ENCODE measurements around the gene MCF2L. TPM values are rescaled to one million over a fixed set of nuclear protein-coding genes. Genes with fewer than 3 reads are reported as not detected.

Gene MCF2L
- total RNA-seq, 4 donors from 2014 or later: 10.2 to 25.4 (median 16.9) TPM

DNA sequence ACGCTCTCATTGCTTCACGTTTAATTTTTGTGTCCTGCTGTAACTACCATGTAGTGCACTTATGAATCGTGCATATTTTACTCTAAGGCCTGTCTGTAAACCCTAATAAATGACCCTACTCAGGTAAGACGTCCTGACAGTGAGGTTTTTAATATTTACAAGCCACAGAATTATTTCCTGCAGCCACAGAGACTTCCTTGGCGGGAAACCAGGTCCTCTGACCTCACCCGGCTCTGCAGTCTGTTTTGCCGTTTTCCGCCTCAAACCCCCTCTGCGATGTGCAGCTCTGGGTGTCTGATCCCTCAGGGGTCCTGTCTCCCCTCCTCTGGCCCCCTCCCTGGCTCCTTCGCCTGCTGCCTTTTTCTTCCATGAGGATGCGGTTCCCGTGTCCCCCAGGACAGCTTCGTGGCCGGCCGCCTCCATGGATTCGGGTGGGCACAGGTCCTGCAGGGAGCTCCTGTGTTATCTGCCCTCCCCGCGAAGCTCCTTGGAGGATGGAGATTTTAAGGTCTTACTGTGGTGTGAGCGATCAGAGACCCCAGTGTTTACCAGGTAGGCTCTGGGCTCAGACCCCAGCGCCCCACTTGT, 66.3 kb downstream of the MCF2L start:
- Histone ChIP-seq H3K27ac (no peak overlapping the region), H3K4me3 (no peak overlapping the region), H3K4me1 (peaks cover 0 to 9% (median 0%) of the 10 kb centered on the region in 3 donors), H3K9me3 (no peaks in the 10 kb centered on the region), H3K36me3 (peaks cover 0 to 6% (median 0%) of the 10 kb centered on the region in 3 donors), H3K27me3 (no peaks in the 10 kb centered on the region)
- TF ChIP-seq POLR2A (IDR thresholded peaks at IDR 0.05): no peak
- TF ChIP-seq, protein P1, sequence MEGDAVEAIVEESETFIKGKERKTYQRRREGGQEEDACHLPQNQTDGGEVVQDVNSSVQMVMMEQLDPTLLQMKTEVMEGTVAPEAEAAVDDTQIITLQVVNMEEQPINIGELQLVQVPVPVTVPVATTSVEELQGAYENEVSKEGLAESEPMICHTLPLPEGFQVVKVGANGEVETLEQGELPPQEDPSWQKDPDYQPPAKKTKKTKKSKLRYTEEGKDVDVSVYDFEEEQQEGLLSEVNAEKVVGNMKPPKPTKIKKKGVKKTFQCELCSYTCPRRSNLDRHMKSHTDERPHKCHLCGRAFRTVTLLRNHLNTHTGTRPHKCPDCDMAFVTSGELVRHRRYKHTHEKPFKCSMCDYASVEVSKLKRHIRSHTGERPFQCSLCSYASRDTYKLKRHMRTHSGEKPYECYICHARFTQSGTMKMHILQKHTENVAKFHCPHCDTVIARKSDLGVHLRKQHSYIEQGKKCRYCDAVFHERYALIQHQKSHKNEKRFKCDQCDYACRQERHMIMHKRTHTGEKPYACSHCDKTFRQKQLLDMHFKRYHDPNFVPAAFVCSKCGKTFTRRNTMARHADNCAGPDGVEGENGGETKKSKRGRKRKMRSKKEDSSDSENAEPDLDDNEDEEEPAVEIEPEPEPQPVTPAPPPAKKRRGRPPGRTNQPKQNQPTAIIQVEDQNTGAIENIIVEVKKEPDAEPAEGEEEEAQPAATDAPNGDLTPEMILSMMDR (IDR thresholded peaks at IDR 0.05): no peak
- DNase-seq: no peak
- WGBS, 2 donors: 44 to 60% methylated on average over 12 to 18 of the region's 20 CpGs
- intact Hi-C loops (cut with DNase I): no loop called here

GRCh38 chr13:113036401-113036800, 67.4 kb downstream of the MCF2L start:
- intact Hi-C loops (cut with DNase I): no loop called here
- peaks cover 0 to 6% (median 0%) of the 10 kb centered on the region in 3 donors for H3K36me3 ChIP-seq

DNA sequence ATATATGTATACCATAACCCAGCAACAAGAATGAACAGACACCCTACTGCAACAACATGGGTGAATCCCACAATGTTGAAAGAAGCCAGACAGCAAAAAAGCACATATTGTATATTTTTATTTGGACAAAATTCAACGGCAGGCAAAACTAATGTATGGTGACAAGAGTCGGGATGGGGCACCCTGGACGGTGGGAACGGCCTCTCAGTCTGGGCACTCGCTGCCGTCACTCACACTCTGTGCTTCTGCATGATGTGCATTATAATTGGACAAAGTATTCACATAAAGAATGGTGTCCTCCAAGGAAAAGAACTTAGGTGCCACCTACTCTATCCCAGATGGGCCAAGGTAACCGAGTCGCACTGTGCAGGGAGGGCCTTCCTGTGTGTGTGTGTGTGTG, 71.0 kb downstream of the MCF2L start:
- Histone ChIP-seq H3K27me3 (no peaks in the 10 kb centered on the region), H3K9me3 (no peaks in the 10 kb centered on the region), H3K27ac (no peak overlapping the region), H3K36me3 (peaks cover 0 to 7% (median 0%) of the 10 kb centered on the region in 3 donors), H3K4me3 (no peak overlapping the region), H3K4me1 (peaks cover 0 to 5% (median 0%) of the 10 kb centered on the region in 3 donors)
- TF ChIP-seq, protein P1 (IDR thresholded peaks at IDR 0.05): no peak
- no peak for TF ChIP-seq POLR2A (IDR thresholded peaks at IDR 0.05)
- intact Hi-C loops (cut with DNase I): no loop called here
- 82 to 88% methylated on average over 8 of the region's 8 CpGs for WGBS, 2 donors
- no peak for DNase-seq

More at GRCh38 chr13:113036401-113036800, 67.4 kb downstream of the MCF2L start:
- H3K27me3 ChIP-seq: no peaks in the 10 kb centered on the region
- H3K4me3 ChIP-seq: no peak overlapping the region
- no peak overlapping the region for H3K27ac ChIP-seq
- TF ChIP-seq, protein P1 (IDR thresholded peaks at IDR 0.05): no peak
- no peak for TF ChIP-seq POLR2A (IDR thresholded peaks at IDR 0.05)
- H3K9me3 ChIP-seq: no peaks in the 10 kb centered on the region
- peaks cover 0 to 9% (median 0%) of the 10 kb centered on the region in 3 donors for H3K4me1 ChIP-seq
- WGBS, 2 donors: 92 to 96% methylated on average over 14 of the region's 14 CpGs
- no peak for DNase-seq

- peaks cover 0 to 14% (median 0%) of the 10 kb centered on the region in 3 donors for H3K36me3 ChIP-seq
- no peak overlapping the region for H3K4me3 ChIP-seq
- no peaks in the 10 kb centered on the region for H3K4me1 ChIP-seq
- DNase-seq: no peak
- no peaks in the 10 kb centered on the region for H3K27me3 ChIP-seq
- no peaks in the 10 kb centered on the region for H3K9me3 ChIP-seq
- no peak for TF ChIP-seq POLR2A (IDR thresholded peaks at IDR 0.05)
- TF ChIP-seq, protein P1 (IDR thresholded peaks at IDR 0.05): no peak
- H3K27ac ChIP-seq: no peak overlapping the region
- intact Hi-C loops (cut with DNase I): no loop called here
- 53 to 81% methylated on average over 3 to 8 of the region's 13 CpGs for WGBS, 2 donors
These were observed 71.7 kb downstream of the MCF2L start for GRCh38 chr13:113040597-113041292.

DNA sequence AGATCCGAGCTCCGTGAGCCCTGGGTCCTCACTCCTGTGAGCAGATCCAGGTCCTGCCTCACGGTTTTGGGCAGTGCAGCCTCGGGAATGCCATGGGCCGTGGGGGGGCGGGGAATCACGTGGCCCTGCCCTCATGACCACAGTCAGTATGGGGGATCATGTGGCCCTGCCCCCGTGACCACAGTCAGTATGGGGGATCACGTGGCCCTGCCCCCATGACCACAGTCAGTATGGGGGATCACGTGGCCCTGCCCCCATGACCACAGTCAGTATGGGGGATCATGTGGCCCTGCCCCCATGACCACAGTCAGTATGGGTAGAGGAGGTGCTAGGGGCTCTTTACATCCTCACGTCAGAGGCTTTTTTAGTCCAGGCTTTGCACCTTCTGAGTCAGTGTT, 72.3 kb downstream of the MCF2L start:
- TF ChIP-seq, protein P1 (IDR thresholded peaks at IDR 0.05): no peak
- TF ChIP-seq POLR2A (IDR thresholded peaks at IDR 0.05): no peak
- H3K27ac ChIP-seq: no peak overlapping the region
- peaks cover 0 to 4% (median 0%) of the 10 kb centered on the region in 3 donors for H3K4me1 ChIP-seq
- H3K9me3 ChIP-seq: no peaks in the 10 kb centered on the region
- DNase-seq: no peak
- H3K4me3 ChIP-seq: no peak overlapping the region
- intact Hi-C loops (cut with DNase I): no loop called here
- 63 to 80% methylated on average over 1 to 2 of the region's 11 CpGs for WGBS, 2 donors
- no peaks in the 10 kb centered on the region for H3K27me3 ChIP-seq
- H3K36me3 ChIP-seq: peaks cover 0 to 19% (median 0%) of the 10 kb centered on the region in 3 donors
